ENCODE measurements around the gene TEX264. TPM values are rescaled to one million over a fixed set of nuclear protein-coding genes. Genes with fewer than 3 reads are reported as not detected.

TEX264 gene
- total and polyA plus RNA-seq, 4 donors, result 36.1 to 105 (median 55.4) TPM

DNA sequence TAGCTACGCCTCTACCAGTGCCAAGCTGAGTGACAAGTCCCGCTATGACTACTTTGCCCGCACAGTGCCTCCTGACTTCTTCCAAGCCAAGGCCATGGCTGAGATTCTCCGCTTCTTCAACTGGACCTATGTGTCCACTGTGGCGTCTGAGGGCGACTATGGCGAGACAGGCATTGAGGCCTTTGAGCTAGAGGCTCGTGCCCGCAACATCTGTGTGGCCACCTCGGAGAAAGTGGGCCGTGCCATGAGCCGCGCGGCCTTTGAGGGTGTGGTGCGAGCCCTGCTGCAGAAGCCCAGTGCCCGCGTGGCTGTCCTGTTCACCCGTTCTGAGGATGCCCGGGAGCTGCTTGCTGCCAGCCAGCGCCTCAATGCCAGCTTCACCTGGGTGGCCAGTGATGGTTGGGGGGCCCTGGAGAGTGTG lies 41.5 kb downstream of the TEX264 start:
- Histone ChIP-seq H3K27ac (ENCODE audit: low read depth in 1 of 2, low read length in 1 of 2) (no peak overlapping the region), H3K36me3 (ENCODE audit: control insufficient read depth in 4 of 4, insufficient read depth in 4 of 4, low read length in 4 of 4) (no peaks in the 10 kb centered on the region), H3K27me3 (ENCODE audit: control insufficient read depth in 3 of 3, insufficient read depth in 3 of 3, low read length in 2 of 3) (peaks cover 0 to 11% (median 2%) of the 10 kb centered on the region in 3 donors), H3K9me3 (ENCODE audit: control insufficient read depth in 4 of 4, insufficient read depth in 3 of 4, low read length in 3 of 4) (no peaks in the 10 kb centered on the region), H3K4me3 (no peak overlapping the region), H3K4me1 (ENCODE audit: control insufficient read depth in 5 of 5, insufficient read depth in 5 of 5, low read length in 5 of 5) (peaks cover 0 to 2% (median 0%) of the 10 kb centered on the region in 5 donors), H3K9ac (ENCODE audit: insufficient read depth in 1 of 2, low read length in 2 of 2) (no peak overlapping the region)
- TF ChIP-seq, protein P1, sequence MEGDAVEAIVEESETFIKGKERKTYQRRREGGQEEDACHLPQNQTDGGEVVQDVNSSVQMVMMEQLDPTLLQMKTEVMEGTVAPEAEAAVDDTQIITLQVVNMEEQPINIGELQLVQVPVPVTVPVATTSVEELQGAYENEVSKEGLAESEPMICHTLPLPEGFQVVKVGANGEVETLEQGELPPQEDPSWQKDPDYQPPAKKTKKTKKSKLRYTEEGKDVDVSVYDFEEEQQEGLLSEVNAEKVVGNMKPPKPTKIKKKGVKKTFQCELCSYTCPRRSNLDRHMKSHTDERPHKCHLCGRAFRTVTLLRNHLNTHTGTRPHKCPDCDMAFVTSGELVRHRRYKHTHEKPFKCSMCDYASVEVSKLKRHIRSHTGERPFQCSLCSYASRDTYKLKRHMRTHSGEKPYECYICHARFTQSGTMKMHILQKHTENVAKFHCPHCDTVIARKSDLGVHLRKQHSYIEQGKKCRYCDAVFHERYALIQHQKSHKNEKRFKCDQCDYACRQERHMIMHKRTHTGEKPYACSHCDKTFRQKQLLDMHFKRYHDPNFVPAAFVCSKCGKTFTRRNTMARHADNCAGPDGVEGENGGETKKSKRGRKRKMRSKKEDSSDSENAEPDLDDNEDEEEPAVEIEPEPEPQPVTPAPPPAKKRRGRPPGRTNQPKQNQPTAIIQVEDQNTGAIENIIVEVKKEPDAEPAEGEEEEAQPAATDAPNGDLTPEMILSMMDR (IDR thresholded peaks at IDR 0.05; ENCODE audit: control extremely low read depth, extremely low read depth), result no peak
- no peak for ATAC-seq (ENCODE audit: insufficient read depth, low FRiP score)
- DNase-seq, result no peak
- 95 to 97% methylated on average over 20 of the region's 20 CpGs for WGBS, 2 donors

DNA sequence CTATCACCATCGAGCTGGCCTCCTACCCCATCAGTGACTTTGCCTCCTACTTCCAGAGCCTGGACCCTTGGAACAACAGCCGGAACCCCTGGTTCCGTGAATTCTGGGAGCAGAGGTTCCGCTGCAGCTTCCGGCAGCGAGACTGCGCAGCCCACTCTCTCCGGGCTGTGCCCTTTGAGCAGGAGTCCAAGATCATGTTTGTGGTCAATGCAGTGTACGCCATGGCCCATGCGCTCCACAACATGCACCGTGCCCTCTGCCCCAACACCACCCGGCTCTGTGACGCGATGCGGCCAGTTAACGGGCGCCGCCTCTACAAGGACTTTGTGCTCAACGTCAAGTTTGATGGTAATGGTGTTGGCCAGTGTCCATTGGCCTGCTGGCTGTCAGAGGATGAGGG lies 41.9 kb downstream of the TEX264 start:
- DNase-seq (no peak), ATAC-seq (ENCODE audit: insufficient read depth, low FRiP score) (no peak)
- Histone ChIP-seq H3K4me1 (ENCODE audit: control insufficient read depth in 5 of 5, insufficient read depth in 5 of 5, low read length in 5 of 5) (no peaks in the 10 kb centered on the region), H3K27me3 (ENCODE audit: control insufficient read depth in 3 of 3, insufficient read depth in 3 of 3, low read length in 2 of 3) (peaks cover 0 to 11% (median under 1%) of the 10 kb centered on the region in 3 donors), H3K9ac (ENCODE audit: insufficient read depth in 1 of 2, low read length in 2 of 2) (no peak overlapping the region), H3K27ac (ENCODE audit: low read depth in 1 of 2, low read length in 1 of 2) (no peak overlapping the region), H3K9me3 (ENCODE audit: control insufficient read depth in 4 of 4, insufficient read depth in 3 of 4, low read length in 3 of 4) (no peaks in the 10 kb centered on the region), H3K36me3 (ENCODE audit: control insufficient read depth in 4 of 4, insufficient read depth in 4 of 4, low read length in 4 of 4) (no peaks in the 10 kb centered on the region), H3K4me3 (no peak overlapping the region)
- TF ChIP-seq, protein P1 (IDR thresholded peaks at IDR 0.05; ENCODE audit: control extremely low read depth, extremely low read depth), result no peak
- WGBS, 2 donors, result 95 to 96% methylated on average over 19 of the region's 19 CpGs

DNA sequence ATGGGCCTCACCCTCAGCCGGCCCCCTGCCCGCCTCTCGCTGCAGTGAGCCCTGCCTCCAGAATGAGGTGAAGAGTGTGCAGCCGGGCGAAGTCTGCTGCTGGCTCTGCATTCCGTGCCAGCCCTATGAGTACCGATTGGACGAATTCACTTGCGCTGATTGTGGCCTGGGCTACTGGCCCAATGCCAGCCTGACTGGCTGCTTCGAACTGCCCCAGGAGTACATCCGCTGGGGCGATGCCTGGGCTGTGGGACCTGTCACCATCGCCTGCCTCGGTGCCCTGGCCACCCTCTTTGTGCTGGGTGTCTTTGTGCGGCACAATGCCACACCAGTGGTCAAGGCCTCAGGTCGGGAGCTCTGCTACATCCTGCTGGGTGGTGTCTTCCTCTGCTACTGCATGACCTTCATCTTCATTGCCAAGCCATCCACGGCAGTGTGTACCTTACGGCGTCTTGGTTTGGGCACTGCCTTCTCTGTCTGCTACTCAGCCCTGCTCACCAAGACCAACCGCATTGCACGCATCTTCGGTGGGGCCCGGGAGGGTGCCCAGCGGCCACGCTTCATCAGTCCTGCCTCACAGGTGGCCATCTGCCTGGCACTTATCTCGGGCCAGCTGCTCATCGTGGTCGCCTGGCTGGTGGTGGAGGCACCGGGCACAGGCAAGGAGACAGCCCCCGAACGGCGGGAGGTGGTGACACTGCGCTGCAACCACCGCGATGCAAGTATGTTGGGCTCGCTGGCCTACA lies 44.4 kb downstream of the TEX264 start:
- WGBS, 2 donors, result 94% methylated on average over 36 of the region's 36 CpGs
- H3K27ac ChIP-seq (ENCODE audit: low read depth in 1 of 2, low read length in 1 of 2), result no peak overlapping the region

More for the DNA sequence above, 44.4 kb downstream of the TEX264 start:
- H3K9me3 ChIP-seq (ENCODE audit: control insufficient read depth in 4 of 4, insufficient read depth in 3 of 4, low read length in 3 of 4), result no peaks in the 10 kb centered on the region
- H3K4me1 ChIP-seq (ENCODE audit: control insufficient read depth in 5 of 5, insufficient read depth in 5 of 5, low read length in 5 of 5), result no peaks in the 10 kb centered on the region
- no peak overlapping the region for H3K4me3 ChIP-seq
- TF ChIP-seq, protein P1 (IDR thresholded peaks at IDR 0.05; ENCODE audit: control extremely low read depth, extremely low read depth), result no peak
- ATAC-seq (ENCODE audit: insufficient read depth, low FRiP score), result no peak
- no peak overlapping the region for H3K9ac ChIP-seq (ENCODE audit: insufficient read depth in 1 of 2, low read length in 2 of 2)
- no peak for DNase-seq
- no peaks in the 10 kb centered on the region for H3K27me3 ChIP-seq (ENCODE audit: control insufficient read depth in 3 of 3, insufficient read depth in 3 of 3, low read length in 2 of 3)
- no peaks in the 10 kb centered on the region for H3K36me3 ChIP-seq (ENCODE audit: control insufficient read depth in 4 of 4, insufficient read depth in 4 of 4, low read length in 4 of 4)

All from lung (tissue), 12 donors.